Measurements from ENCODE around the gene SPNS1.

Gene SPNS1

DNA sequence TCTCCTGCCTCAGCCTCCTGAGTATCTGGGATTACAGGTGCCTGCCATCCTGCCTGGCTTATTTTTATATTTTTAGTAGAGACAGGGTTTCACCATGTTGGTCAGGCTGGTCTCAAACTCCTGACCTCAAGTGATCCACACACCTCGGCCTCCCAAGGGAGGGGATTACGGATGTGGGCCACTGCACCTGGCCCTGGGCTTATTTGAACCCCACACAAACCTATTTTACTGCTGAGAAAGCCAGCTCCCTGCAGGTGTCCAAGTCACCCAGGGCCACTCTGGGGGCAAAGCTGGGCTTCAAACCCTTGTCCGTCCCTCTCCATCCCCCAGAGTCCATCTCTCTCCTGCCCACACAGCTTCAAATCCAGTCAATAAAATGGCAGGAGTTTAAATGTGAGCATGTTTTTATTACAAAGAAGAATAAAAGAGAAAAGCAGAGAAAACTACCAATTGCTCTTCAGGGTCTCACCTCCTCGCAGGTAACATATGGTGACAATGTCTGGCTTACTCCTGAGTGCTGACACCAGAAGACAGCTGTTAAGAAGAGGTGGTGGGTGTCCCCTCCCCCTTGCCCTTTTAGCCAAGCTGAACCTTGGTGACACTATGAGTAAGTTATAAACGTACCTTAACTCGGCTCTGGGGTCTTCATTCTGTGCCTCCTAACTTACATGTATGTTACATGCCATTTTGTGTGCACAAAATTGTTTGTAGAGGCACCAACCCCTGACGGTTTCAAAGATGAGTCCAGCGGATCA, 55.7 kb downstream of the SPNS1 start:
- no peak for DNase-seq

Data from fibroblast of upper back skin (primary cell).